ENCODE data around the gene SAG. TPM values are rescaled to one million over a fixed set of nuclear protein-coding genes. Genes with fewer than 3 reads are reported as not detected.
A peak's percentile ranks its signal among the peaks of the same experiment; 100 is the strongest.

SAG gene
- total and polyA plus RNA-seq, 4 donors = not detected

DNA sequence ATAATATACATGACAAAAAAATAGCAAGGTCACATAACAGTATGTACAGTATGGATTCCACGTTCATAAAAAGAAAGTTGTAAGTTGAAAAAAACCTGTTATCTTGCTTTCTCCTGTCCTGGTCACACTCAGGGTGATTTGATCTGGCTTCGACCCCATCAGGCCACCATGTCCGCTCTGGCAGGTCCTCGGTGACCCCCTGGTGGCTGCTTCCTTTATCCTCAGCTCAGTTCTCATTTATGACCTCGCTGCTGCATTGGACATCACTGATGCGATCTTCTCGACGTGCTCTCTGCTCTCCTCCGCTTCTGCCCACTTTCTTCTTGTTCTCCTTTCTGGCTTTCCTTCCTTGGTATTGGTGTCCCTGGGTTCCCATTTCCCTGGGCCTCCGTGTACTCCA lies 76.4 kb downstream of the SAG start:
- TF ChIP-seq RAD21 (IDR thresholded peaks at IDR 0.05) (peak in 1 of 2 donors; percentile 10), SP1 (IDR thresholded peaks at IDR 0.05) (no peak)
- H3K27me3 ChIP-seq (ENCODE audit: control insufficient read depth in 4 of 4, insufficient read depth in 4 of 4, low read length in 3 of 4) = no peaks in the 10 kb centered on the region
- 89% methylated on average over 10 of the region's 10 CpGs for WGBS
- peaks cover 0 to 39% (median 29%) of the 10 kb centered on the region in 4 donors for H3K4me1 ChIP-seq (ENCODE audit: control insufficient read depth in 4 of 4, insufficient read depth in 4 of 4, low read length in 3 of 4)
- H3K9ac ChIP-seq (ENCODE audit: low read depth in 1 of 2, low read length in 2 of 2) = no peak overlapping the region
- no peaks in the 10 kb centered on the region for H3K36me3 ChIP-seq (ENCODE audit: control insufficient read depth in 4 of 4, insufficient read depth in 3 of 4, low read depth in 1 of 4, low read length in 3 of 4)
- no peak overlapping the region for H3K4me3 ChIP-seq (ENCODE audit: low read depth in 1 of 3, low read length in 3 of 3)
- H3K9me3 ChIP-seq (ENCODE audit: control insufficient read depth in 4 of 4, low read length in 3 of 4) = no peaks in the 10 kb centered on the region
- no peak overlapping the region for H3K27ac ChIP-seq (ENCODE audit: low read depth in 1 of 2, low read length in 2 of 2)
- no peak for DNase-seq (ENCODE audit: low spot score)

DNA sequence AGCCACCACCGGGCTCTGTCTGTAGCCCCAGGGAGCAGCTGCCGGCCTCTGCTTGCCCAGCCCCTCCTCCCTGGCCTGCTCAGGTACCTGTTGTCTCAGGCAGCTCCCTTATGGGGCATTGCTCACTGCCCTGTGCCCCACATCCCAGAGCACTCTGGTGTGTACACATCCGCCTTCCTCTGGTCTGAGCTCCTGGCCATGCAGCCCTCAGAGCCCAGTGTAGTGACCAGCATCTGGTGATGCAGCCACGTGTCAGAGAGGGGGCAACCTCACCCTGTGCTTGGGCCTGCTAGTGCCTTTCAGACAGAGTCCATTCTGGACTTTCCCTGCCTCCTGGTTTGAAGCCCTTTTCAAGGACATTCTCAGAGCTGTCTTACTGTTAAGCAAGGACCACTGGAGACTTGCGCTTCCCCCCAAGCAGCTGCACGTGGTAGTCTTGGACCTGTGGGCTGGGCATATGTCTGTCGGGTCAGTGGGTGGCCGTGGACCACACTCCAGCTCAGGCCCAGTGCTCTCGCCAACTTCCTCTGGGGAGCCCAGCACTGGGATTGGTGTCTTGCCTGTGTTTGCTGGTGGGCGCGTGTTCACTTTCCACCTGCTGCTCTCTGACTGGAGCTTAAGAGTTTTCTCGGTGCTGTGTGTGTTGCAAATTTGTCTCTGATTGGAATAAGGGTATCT lies 77.3 kb downstream of the SAG start:
- Histone ChIP-seq H3K4me1 (ENCODE audit: control insufficient read depth in 4 of 4, insufficient read depth in 4 of 4, low read length in 3 of 4) (peaks cover 0 to 42% (median 29%) of the 10 kb centered on the region in 4 donors), H3K4me3 (ENCODE audit: low read depth in 1 of 3, low read length in 3 of 3) (no peak overlapping the region), H3K9ac (ENCODE audit: low read depth in 1 of 2, low read length in 2 of 2) (no peak overlapping the region), H3K27ac (ENCODE audit: low read depth in 1 of 2, low read length in 2 of 2) (no peak overlapping the region), H3K36me3 (ENCODE audit: control insufficient read depth in 4 of 4, insufficient read depth in 3 of 4, low read depth in 1 of 4, low read length in 3 of 4) (no peaks in the 10 kb centered on the region), H3K9me3 (ENCODE audit: control insufficient read depth in 4 of 4, low read length in 3 of 4) (no peaks in the 10 kb centered on the region), H3K27me3 (ENCODE audit: control insufficient read depth in 4 of 4, insufficient read depth in 4 of 4, low read length in 3 of 4) (no peaks in the 10 kb centered on the region)
- TF ChIP-seq RXRA (IDR thresholded peaks at IDR 0.05) (no peak), ZBTB33 (IDR thresholded peaks at IDR 0.05) (no peak), NR2F2 (IDR thresholded peaks at IDR 0.05) (no peak), JUND (IDR thresholded peaks at IDR 0.05) (no peak), TAF1 (conservative IDR thresholded peaks at IDR 0.05) (no peak), EGR1 (IDR thresholded peaks at IDR 0.05; ENCODE audit: low read depth in 2 of 2) (no peak), RAD21 (IDR thresholded peaks at IDR 0.05) (no peak), HNF4G (IDR thresholded peaks at IDR 0.05) (no peak), HNF4A (conservative IDR thresholded peaks at IDR 0.05) (no peak), YY1 (IDR thresholded peaks at IDR 0.05) (no peak), FOXA2 (IDR thresholded peaks at IDR 0.05) (no peak), GABPA (IDR thresholded peaks at IDR 0.05 in 1 of 2, conservative IDR thresholded peaks at IDR 0.05 in 1 of 2) (no peak), MAX (IDR thresholded peaks at IDR 0.05) (no peak), FOXA1 (IDR thresholded peaks at IDR 0.05) (no peak)
- TF ChIP-seq, protein P1, sequence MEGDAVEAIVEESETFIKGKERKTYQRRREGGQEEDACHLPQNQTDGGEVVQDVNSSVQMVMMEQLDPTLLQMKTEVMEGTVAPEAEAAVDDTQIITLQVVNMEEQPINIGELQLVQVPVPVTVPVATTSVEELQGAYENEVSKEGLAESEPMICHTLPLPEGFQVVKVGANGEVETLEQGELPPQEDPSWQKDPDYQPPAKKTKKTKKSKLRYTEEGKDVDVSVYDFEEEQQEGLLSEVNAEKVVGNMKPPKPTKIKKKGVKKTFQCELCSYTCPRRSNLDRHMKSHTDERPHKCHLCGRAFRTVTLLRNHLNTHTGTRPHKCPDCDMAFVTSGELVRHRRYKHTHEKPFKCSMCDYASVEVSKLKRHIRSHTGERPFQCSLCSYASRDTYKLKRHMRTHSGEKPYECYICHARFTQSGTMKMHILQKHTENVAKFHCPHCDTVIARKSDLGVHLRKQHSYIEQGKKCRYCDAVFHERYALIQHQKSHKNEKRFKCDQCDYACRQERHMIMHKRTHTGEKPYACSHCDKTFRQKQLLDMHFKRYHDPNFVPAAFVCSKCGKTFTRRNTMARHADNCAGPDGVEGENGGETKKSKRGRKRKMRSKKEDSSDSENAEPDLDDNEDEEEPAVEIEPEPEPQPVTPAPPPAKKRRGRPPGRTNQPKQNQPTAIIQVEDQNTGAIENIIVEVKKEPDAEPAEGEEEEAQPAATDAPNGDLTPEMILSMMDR (IDR thresholded peaks at IDR 0.05; ENCODE audit: low read depth, low read length, missing input control) = no peak
- TF ChIP-seq, protein P2, sequence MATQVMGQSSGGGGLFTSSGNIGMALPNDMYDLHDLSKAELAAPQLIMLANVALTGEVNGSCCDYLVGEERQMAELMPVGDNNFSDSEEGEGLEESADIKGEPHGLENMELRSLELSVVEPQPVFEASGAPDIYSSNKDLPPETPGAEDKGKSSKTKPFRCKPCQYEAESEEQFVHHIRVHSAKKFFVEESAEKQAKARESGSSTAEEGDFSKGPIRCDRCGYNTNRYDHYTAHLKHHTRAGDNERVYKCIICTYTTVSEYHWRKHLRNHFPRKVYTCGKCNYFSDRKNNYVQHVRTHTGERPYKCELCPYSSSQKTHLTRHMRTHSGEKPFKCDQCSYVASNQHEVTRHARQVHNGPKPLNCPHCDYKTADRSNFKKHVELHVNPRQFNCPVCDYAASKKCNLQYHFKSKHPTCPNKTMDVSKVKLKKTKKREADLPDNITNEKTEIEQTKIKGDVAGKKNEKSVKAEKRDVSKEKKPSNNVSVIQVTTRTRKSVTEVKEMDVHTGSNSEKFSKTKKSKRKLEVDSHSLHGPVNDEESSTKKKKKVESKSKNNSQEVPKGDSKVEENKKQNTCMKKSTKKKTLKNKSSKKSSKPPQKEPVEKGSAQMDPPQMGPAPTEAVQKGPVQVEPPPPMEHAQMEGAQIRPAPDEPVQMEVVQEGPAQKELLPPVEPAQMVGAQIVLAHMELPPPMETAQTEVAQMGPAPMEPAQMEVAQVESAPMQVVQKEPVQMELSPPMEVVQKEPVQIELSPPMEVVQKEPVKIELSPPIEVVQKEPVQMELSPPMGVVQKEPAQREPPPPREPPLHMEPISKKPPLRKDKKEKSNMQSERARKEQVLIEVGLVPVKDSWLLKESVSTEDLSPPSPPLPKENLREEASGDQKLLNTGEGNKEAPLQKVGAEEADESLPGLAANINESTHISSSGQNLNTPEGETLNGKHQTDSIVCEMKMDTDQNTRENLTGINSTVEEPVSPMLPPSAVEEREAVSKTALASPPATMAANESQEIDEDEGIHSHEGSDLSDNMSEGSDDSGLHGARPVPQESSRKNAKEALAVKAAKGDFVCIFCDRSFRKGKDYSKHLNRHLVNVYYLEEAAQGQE (IDR thresholded peaks at IDR 0.05) = no peak
- TF ChIP-seq, protein P3, sequence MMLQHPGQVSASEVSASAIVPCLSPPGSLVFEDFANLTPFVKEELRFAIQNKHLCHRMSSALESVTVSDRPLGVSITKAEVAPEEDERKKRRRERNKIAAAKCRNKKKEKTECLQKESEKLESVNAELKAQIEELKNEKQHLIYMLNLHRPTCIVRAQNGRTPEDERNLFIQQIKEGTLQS (IDR thresholded peaks at IDR 0.05) = no peak
- no peak for DNase-seq (ENCODE audit: low spot score)
- WGBS = 87% methylated on average over 12 of the region's 12 CpGs

Data from liver (tissue), 9 donors.